Neural cell (in vitro differentiated cells): ENCODE data around the gene ANKRD36.
"Not testable (repeated sequence)": the region's sequence is repeated elsewhere in the genome, so short reads cannot be mapped to it uniquely, and the experiment has no call there.

Source experiments
- CTCF ChIP-seq: fragments of 450-650 bp; IDR thresholded peaks from 2 replicates; pipeline ENCODE4 v1.5.1; 2014; ENCODE audit warnings: antibody characterized with exemption, mild to moderate bottlenecking, moderate library complexity; ENCODE audit not compliant: poor library complexity, severe bottlenecking
- REST ChIP-seq: IDR thresholded peaks from 2 replicates; pipeline ENCODE4 v1.6.1; 2012; ENCODE audit warnings: borderline replicate concordance

- not testable (repeated sequence) for TF ChIP-seq CTCF, REST
These were observed 55.6 kb downstream of the ANKRD36 start for GRCh38 chr2:97168583-97168982.
